ENCODE measurements around the gene ADCY10.

The ADCY10 gene

GRCh38 chr1:167916766-167917511, 3.0 kb upstream of the ADCY10 start:
- TF ChIP-seq CTCF (IDR thresholded peaks at IDR 0.05; ENCODE audit: low read depth, low read length) = no peak
- DNase-seq (ENCODE audit: extremely low read depth, low read depth) = no peak

GRCh38 chr1:167915569-167915968, 1.6 kb upstream of the ADCY10 start:
- TF ChIP-seq CTCF (IDR thresholded peaks at IDR 0.05; ENCODE audit: low read depth, low read length) = no peak
- no peak for DNase-seq (ENCODE audit: extremely low read depth, low read depth)

- DNase-seq (ENCODE audit: extremely low read depth, low read depth) = no peak
- no peak for TF ChIP-seq CTCF (IDR thresholded peaks at IDR 0.05; ENCODE audit: low read depth, low read length)
Observed at GRCh38 chr1:167912294-167912693, 1.6 kb downstream of the ADCY10 start.

DNA sequence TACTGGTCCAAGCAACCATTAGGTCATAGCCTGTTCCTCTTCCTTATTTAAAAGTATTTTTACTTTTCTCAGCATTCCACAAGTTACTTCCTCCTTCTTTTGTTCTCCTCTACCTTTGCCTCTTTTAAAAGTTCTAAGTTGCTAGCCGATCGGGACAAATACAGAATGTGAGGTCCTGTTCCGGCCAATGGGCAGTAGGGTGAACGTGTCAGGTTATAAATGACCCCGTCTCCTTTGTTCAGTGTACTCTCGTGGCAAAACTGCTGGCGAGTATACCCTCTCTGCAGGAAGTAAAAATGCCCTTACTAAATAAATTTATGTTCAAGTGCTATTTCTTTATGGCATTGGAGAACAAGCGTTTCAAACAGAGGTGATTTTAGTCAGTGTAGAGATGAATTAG, 2.5 kb downstream of the ADCY10 start:
- TF ChIP-seq CTCF (IDR thresholded peaks at IDR 0.05; ENCODE audit: low read depth, low read length) = no peak
- no peak for DNase-seq (ENCODE audit: extremely low read depth, low read depth)

GRCh38 chr1:167910530-167910929, 3.4 kb downstream of the ADCY10 start:
- DNase-seq (ENCODE audit: extremely low read depth, low read depth) = no peak
- no peak for TF ChIP-seq CTCF (IDR thresholded peaks at IDR 0.05; ENCODE audit: low read depth, low read length)

GRCh38 chr1:167909691-167910180, 4.2 kb downstream of the ADCY10 start:
- no peak for TF ChIP-seq CTCF (IDR thresholded peaks at IDR 0.05; ENCODE audit: low read depth, low read length)
- DNase-seq (ENCODE audit: extremely low read depth, low read depth) = no peak

DNA sequence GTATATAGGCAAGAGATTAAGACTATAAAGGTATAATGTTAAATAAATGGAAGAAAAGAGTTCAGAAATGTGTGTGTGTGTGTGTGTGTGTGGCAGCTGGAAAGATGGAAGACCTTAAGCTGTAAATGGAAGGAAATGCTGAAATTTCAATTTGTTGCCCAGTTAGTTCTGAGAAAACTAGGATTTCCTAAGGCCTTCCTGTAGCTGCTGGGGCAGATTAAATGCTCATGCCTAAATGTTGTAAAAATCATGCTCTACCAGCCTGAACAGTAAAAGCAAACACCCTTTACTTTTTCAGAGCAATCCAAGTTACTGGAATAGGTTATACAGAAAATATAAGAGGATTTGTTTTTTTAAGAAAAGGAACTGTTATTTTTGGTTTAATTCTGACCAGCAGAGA, 8.3 kb downstream of the ADCY10 start:
- DNase-seq (ENCODE audit: extremely low read depth, low read depth) = no peak

More for the DNA sequence above, 8.3 kb downstream of the ADCY10 start:
- no peak for TF ChIP-seq CTCF (IDR thresholded peaks at IDR 0.05; ENCODE audit: low read depth, low read length)
